OCI-LY3 (cell line): ENCODE measurements around the gene ASPHD1.

Experiments used
- H2AFZ ChIP-seq: fragments of 200-600, 300-600 bp; shearing (Covaris generic); 2 replicates; pipeline ENCODE4 v1.6.0; 2014; ENCODE audit warnings: antibody characterized with exemption, low read depth, low read length
- H3K27ac ChIP-seq: fragments of 200-600, 300-600 bp; sonication (generic); 2 replicates; pipeline ENCODE4 v1.5.1; 2014; ENCODE audit warnings: mild to moderate bottlenecking, low read length, moderate library complexity, mixed read lengths
- H3K27me3 ChIP-seq: fragments of 200-600, 300-600 bp; sonication (generic); 2 replicates; pipeline ENCODE4 v1.6.1; 2014; ENCODE audit warnings: low read depth, low read length, mixed read lengths
- H3K36me3 ChIP-seq: fragments of 200-600, 300-600 bp; sonication (generic); replicated peaks from 2 replicates; pipeline ENCODE3; 2014; ENCODE audit warnings: low read depth, low read length, mixed read lengths
- H3K4me1 ChIP-seq: fragments of 300-600, 200-600 bp; sonication (generic); 2 replicates; pipeline ENCODE4 v1.6.1; 2014; ENCODE audit warnings: low read length, mixed read lengths
- H3K4me2 ChIP-seq: fragments of 200-600, 300-600 bp; sonication (generic); 2 replicates; pipeline ENCODE4 v1.6.1; 2014; ENCODE audit warnings: low read length, mixed read lengths
- H3K4me3 ChIP-seq: fragments of 300-600, 200-600 bp; sonication (generic); 2 replicates; pipeline ENCODE4 v1.5.1; 2014; ENCODE audit warnings: antibody characterized with exemption, mild to moderate bottlenecking, low read length, moderate library complexity
- H3K79me2 ChIP-seq: fragments of 300-600, 200-600 bp; shearing (Covaris generic); 2 replicates; pipeline ENCODE4 v1.6.1; 2014; ENCODE audit warnings: mild to moderate bottlenecking, low read length, mixed read lengths
- H3K9ac ChIP-seq: fragments of 300-600, 200-600 bp; shearing (Covaris generic); 2 replicates; pipeline ENCODE4 v1.6.0; 2014; ENCODE audit warnings: mild to moderate bottlenecking, low read length, moderate library complexity
- H3K9me3 ChIP-seq: fragments of 200-600, 300-600 bp; shearing (Covaris generic); 2 replicates; pipeline ENCODE4 v1.6.1; 2014; ENCODE audit warnings: low read length, mixed read lengths; ENCODE audit not compliant: insufficient read depth
- H4K20me1 ChIP-seq: fragments of 200-600, 300-600 bp; sonication (generic); 2 replicates; pipeline ENCODE4 v1.6.1; 2016; ENCODE audit warnings: low read length, mixed read lengths; ENCODE audit not compliant: insufficient read depth
- CTCF ChIP-seq: fragments of 200-600, 300-600 bp; sonication (generic); IDR thresholded peaks from 2 replicates; pipeline ENCODE4 v1.5.1; 2014; ENCODE audit warnings: antibody characterized with exemption, low read length, low read depth
- EZH2phosphoT487 ChIP-seq: fragments of 200-600 bp; shearing (Covaris generic); IDR thresholded peaks from 2 replicates; pipeline ENCODE4 v1.6.1; 2018; ENCODE audit warnings: antibody characterized with exemption, mixed run types, low read depth

ASPHD1 gene

GRCh38 chr16:29947897-29948296, 47.6 kb downstream of the ASPHD1 start:
- Histone ChIP-seq H3K9me3 (0 out of 2 replicates have a peak, but pooled peaks cover 5% of the 10 kb centered on the region), H3K4me2 (no peak overlapping the region), H3K27me3 (no peaks in the 10 kb centered on the region), H4K20me1 (no peaks in the 10 kb centered on the region), H3K4me1 (no peaks in the 10 kb centered on the region; the same call in 1 of the 2 replicates), H3K79me2 (no peaks in the 10 kb centered on the region), H3K36me3 (no peaks in the 10 kb centered on the region), H2AFZ (no peak overlapping the region), H3K9ac (no peak overlapping the region), H3K4me3 (no peak overlapping the region), H3K27ac (no peak overlapping the region)
- no peak for TF ChIP-seq CTCF
- no peak for TF ChIP-seq EZH2phosphoT487

DNA sequence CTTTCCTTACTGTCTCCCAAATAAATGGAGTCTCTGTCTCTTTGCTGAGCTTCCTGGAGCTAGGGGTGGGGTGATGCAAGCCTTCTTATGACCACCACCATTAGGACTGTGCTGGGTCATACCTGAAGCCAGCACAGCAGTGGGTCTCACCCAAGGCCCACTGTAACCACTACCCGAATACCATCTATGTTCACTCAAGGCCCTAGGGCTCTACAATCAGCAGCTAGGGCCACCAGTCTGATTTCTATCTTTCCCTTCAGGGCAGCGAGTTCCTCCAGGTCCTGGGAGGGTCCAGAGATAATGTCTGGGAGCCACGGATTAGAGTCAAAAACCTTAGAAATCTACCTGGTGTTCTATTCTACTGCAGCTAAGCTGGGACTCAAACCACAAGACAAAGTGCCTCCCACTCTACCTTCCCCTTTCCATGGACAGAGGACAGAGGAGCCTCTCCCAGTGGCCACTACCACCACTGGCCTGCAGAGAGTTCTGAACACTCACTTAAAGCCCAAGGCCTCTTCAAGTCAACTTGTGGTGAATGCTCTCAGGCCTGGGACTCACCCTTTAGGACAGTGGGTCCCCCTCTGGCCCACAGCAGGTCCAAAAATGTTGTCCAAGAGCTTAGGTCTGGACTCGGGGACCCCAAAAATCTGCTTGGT, 50.6 kb downstream of the ASPHD1 start:
- H3K79me2 ChIP-seq = no peaks in the 10 kb centered on the region
- H3K4me3 ChIP-seq = no peak overlapping the region
- H3K4me2 ChIP-seq = no peak overlapping the region
- H4K20me1 ChIP-seq = no peaks in the 10 kb centered on the region
- H3K36me3 ChIP-seq = no peaks in the 10 kb centered on the region
- no peaks in the 10 kb centered on the region for H3K27me3 ChIP-seq
- no peak for TF ChIP-seq EZH2phosphoT487
- TF ChIP-seq CTCF = no peak
- no peak overlapping the region for H3K9ac ChIP-seq
- no peak overlapping the region for H3K27ac ChIP-seq
- H3K4me1 ChIP-seq = peaks cover 6% of the 10 kb centered on the region; the same call in 1 of the 2 replicates
- H2AFZ ChIP-seq = no peak overlapping the region
- 0 out of 2 replicates have a peak, but pooled peaks cover 5% of the 10 kb centered on the region for H3K9me3 ChIP-seq

- H3K27ac ChIP-seq = no peak overlapping the region
- no peak for TF ChIP-seq CTCF
- no peak for TF ChIP-seq EZH2phosphoT487
- no peak overlapping the region for H3K9ac ChIP-seq
- H4K20me1 ChIP-seq = no peaks in the 10 kb centered on the region
- no peak overlapping the region for H3K4me3 ChIP-seq
- H3K27me3 ChIP-seq = no peaks in the 10 kb centered on the region
- H3K36me3 ChIP-seq = no peaks in the 10 kb centered on the region
- H3K4me2 ChIP-seq = no peak overlapping the region
- peaks cover 6% of the 10 kb centered on the region; the same call in 1 of the 2 replicates for H3K4me1 ChIP-seq
- H3K79me2 ChIP-seq = no peaks in the 10 kb centered on the region
- H3K9me3 ChIP-seq = 0 out of 2 replicates have a peak, but pooled peaks cover 5% of the 10 kb centered on the region
- H2AFZ ChIP-seq = no peak overlapping the region
These were observed 51.5 kb downstream of the ASPHD1 start for GRCh38 chr16:29951625-29952365.
